Panc1 (cell line): ENCODE data around the gene FUBP3.

Experiments used
- CTCF ChIP-seq: fragments of 450-650 bp; IDR thresholded peaks from 2 replicates; pipeline ENCODE4 v1.5.1; 2017; ENCODE audit warnings: mild to moderate bottlenecking
- POLR2AphosphoS5 ChIP-seq: IDR thresholded peaks from 2 replicates; pipeline ENCODE4 v1.6.1; 2012; ENCODE audit warnings: mild to moderate bottlenecking, low read depth, low read length, moderate library complexity
- TCF7L2 ChIP-seq: IDR thresholded peaks from 2 replicates; pipeline ENCODE4 v1.6.1; 2011; ENCODE audit warnings: mild to moderate bottlenecking, low read depth, low read length, inconsistent platforms

GRCh38 chr9:130616451-130616850 lies 37.1 kb downstream of the FUBP3 start:
- TF ChIP-seq CTCF (no peak), POLR2AphosphoS5 (no peak), TCF7L2 (no peak)
